ENCODE data around the gene RBFA. TPM values are rescaled to one million over a fixed set of nuclear protein-coding genes. Genes with fewer than 3 reads are reported as not detected.
"Not testable (repeated sequence)": the region's sequence is repeated elsewhere in the genome, so short reads cannot be mapped to it uniquely, and the experiment has no call there.

RBFA gene
- total and polyA plus RNA-seq, 7 donors = 17.9 to 29.0 (median 19.7) TPM

DNA sequence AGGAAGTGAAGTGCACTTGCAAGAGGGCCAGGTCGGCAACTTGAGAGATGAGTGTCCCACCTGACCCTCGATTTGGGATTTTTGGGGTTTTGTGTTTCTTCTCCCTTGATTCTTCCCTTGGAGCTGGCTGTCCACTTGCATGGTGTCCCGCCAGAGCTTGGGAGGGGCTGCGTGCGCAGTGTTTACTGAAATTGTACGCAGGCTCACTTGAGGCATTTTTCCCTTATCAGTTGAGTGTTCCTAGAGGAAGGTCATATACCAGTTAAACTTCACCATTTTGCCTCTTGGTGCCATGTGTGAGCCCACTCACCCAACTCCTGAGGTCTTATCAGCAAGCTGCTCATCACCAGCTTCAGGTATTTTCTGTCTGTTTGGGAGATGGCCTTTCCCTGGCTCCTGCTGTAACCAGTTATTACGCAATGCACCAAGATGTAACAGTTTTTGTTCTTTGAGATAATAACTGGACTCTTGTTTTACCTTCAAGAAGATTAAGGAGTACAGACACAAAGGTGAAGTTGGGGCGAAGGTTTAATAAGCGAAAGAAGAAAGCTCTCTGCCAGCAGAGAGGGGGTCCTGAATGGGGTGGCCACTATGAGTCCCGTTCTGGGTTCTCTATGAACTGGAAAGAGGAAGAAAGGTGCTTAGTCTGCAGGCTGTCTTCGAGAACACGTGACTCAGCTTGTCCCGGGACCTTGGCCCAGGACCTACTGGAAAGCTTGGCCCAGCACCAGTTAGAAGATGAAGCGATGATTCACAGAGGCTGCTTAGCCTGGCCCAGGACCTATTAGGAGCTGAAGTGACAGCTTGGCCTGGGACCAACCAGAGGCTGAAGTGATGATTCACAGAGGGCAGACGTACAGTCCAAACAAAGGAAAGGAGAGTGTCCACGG, 24.3 kb upstream of the RBFA start:
- DNase-seq (peak; percentile 76 to 79), ATAC-seq (peak; percentile 97 to 99 (median 98))
- H3K4me3 ChIP-seq = no peak overlapping the region
- H3K9me3 ChIP-seq = peaks cover 42% of the 10 kb centered on the region
- no peaks in the 10 kb centered on the region for H3K27me3 ChIP-seq (ENCODE audit: insufficient read depth in 3 of 3, low read length in 2 of 3)
- no peak overlapping the region for H3K27ac ChIP-seq
- WGBS, 3 donors = 65 to 77% (median 74%) methylated on average over 16 of the region's 16 CpGs
- no peaks in the 10 kb centered on the region for H3K4me1 ChIP-seq
- H3K36me3 ChIP-seq (ENCODE audit: insufficient read depth in 1 of 2, low read depth in 1 of 2) = no peaks in the 10 kb centered on the region
- TF ChIP-seq, protein P1, sequence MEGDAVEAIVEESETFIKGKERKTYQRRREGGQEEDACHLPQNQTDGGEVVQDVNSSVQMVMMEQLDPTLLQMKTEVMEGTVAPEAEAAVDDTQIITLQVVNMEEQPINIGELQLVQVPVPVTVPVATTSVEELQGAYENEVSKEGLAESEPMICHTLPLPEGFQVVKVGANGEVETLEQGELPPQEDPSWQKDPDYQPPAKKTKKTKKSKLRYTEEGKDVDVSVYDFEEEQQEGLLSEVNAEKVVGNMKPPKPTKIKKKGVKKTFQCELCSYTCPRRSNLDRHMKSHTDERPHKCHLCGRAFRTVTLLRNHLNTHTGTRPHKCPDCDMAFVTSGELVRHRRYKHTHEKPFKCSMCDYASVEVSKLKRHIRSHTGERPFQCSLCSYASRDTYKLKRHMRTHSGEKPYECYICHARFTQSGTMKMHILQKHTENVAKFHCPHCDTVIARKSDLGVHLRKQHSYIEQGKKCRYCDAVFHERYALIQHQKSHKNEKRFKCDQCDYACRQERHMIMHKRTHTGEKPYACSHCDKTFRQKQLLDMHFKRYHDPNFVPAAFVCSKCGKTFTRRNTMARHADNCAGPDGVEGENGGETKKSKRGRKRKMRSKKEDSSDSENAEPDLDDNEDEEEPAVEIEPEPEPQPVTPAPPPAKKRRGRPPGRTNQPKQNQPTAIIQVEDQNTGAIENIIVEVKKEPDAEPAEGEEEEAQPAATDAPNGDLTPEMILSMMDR (IDR thresholded peaks at IDR 0.05) = no peak
- intact Hi-C loops (cut with DNase I) = no loop called here

DNA sequence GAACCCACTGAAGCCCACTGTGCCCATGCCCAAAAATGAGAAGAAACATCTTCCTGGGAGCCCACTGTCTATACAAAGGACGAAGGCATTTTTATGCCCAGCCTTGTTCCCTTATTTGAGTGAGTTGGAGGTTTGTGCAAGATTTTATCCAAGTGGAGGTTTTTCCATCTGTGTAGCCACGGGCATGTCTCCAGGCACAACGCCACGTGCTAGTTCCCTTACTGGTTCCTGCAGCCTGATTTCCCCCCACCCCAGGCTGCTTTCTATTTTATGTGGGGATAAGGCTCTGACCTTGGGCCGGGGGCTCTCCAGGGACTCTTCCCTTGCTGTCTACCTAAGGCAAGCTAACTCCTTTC, 23.7 kb upstream of the RBFA start:
- no peaks in the 10 kb centered on the region for H3K4me1 ChIP-seq
- H3K9me3 ChIP-seq = peaks cover 46% of the 10 kb centered on the region
- no peaks in the 10 kb centered on the region for H3K27me3 ChIP-seq (ENCODE audit: insufficient read depth in 3 of 3, low read length in 2 of 3)
- no peaks in the 10 kb centered on the region for H3K36me3 ChIP-seq (ENCODE audit: insufficient read depth in 1 of 2, low read depth in 1 of 2)
- no peak overlapping the region for H3K4me3 ChIP-seq
- H3K27ac ChIP-seq = no peak overlapping the region
- DNase-seq (no peak), ATAC-seq (peak; percentile 13 to 41 (median 20))
- intact Hi-C loops (cut with DNase I) = no loop called here
- TF ChIP-seq, protein P1 (IDR thresholded peaks at IDR 0.05) = no peak
- 66 to 88% (median 76%) methylated on average over 5 of the region's 5 CpGs for WGBS, 3 donors

DNA sequence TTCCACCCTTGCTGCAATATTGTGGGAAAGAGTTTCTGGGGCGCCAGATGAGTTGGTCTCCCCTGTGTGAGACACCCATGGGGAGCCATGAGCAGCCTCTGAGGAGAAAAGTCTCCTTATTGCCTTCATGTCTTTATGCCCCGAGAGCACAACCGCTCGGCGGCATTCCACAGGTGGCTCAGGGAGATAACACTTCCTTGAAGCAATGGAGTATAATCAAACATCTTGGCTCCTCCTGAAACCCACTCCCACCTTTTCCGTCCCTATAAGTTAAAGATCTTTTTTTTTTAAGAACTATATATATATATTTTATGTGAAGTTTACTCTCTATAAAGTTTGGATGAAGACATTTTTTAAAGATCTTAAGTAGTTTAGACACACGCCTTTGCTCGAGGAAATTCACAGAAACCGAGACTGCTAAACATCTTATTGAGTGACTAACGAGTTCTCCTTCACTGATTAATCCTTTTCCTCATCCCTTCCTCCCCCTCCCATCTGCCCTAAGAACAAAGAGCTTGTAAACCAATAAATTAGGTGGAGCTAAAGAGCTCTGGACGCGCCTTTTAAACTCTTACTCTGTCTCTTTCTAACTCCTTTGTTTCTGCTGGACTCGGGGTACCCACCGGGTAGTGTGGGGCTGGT, 22.6 kb upstream of the RBFA start:
- H3K4me1 ChIP-seq; DNase-seq; H3K4me3 ChIP-seq; ATAC-seq; H3K27ac ChIP-seq; intact Hi-C loops (cut with DNase I); H3K27me3 ChIP-seq (ENCODE audit: insufficient read depth in 3 of 3, low read length in 2 of 3); H3K36me3 ChIP-seq (ENCODE audit: insufficient read depth in 1 of 2, low read depth in 1 of 2): not testable (repeated sequence)
- peaks cover 46% of the 10 kb centered on the region for H3K9me3 ChIP-seq
- 85 to 96% (median 91%) methylated on average over 14 of the region's 14 CpGs for WGBS, 3 donors

DNA sequence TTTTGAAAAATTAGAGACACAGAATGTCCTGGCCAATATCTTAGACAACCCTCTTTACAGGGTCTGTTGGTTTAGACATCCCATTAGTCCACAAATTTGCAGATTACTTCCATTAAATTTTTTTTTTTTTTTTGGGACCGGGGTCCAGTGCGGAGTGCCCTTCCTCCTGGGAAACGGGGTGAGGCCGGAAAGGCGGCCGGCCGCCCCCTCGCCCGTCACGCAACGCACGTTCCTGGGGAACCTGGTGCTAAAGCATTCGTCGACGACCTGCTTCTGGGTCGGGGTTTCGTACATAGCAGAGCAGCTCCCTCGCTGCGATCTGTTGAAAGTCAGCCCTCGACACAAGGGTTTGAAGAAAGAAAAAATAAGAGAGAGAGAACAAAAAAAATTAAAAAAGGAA, 21.5 kb upstream of the RBFA start:
- intact Hi-C loops (cut with DNase I) = no loop called here
- H3K27ac ChIP-seq = no peak overlapping the region
- H3K27me3 ChIP-seq (ENCODE audit: insufficient read depth in 3 of 3, low read length in 2 of 3) = no peaks in the 10 kb centered on the region
- no peaks in the 10 kb centered on the region for H3K4me1 ChIP-seq
- DNase-seq (no peak), ATAC-seq (no peak)
- WGBS, 3 donors = 98% methylated on average over 20 of the region's 20 CpGs
- H3K4me3 ChIP-seq = no peak overlapping the region
- no peaks in the 10 kb centered on the region for H3K36me3 ChIP-seq (ENCODE audit: insufficient read depth in 1 of 2, low read depth in 1 of 2)
- TF ChIP-seq, protein P1 (IDR thresholded peaks at IDR 0.05) = no peak
- H3K9me3 ChIP-seq = peaks cover 46% of the 10 kb centered on the region

- Histone ChIP-seq H3K36me3 (ENCODE audit: insufficient read depth in 1 of 2, low read depth in 1 of 2) (no peaks in the 10 kb centered on the region), H3K4me3 (no peak overlapping the region), H3K27me3 (ENCODE audit: insufficient read depth in 3 of 3, low read length in 2 of 3) (peaks cover 0 to 2% (median 0%) of the 10 kb centered on the region in 3 donors), H3K4me1 (no peaks in the 10 kb centered on the region), H3K27ac (no peak overlapping the region), H3K9me3 (peaks cover 81% of the 10 kb centered on the region)
- WGBS, 3 donors = 54 to 63% (median 59%) methylated on average over 1 of the region's 1 CpG
- intact Hi-C loops (cut with DNase I) = no loop called here
- TF ChIP-seq, protein P1 (IDR thresholded peaks at IDR 0.05) = no peak
- ATAC-seq (no peak), DNase-seq (no peak)
These were observed 11.6 kb upstream of the RBFA start for GRCh38 chr18:80022613-80023012.
